K562 (cell line): ENCODE results near the gene LY6G6F. TPM values are rescaled to one million over a fixed set of nuclear protein-coding genes. Genes with fewer than 3 reads are reported as not detected.

Source experiments
- ATAC-seq: fragments of 200-7000 bp; cut with Tn5 transposase; 3 replicates; pipeline ENCODE4 v1.9.1; 2020; ENCODE audit warnings: moderate library complexity
- BruUV-seq: library from RNA; stranded (reverse); fragments of 400-500 nt; replicated peaks from 2 replicates; lab custom pipeline; 2021; lab: Mats Ljungman, UMichigan
- CTCF ChIA-PET: fragments of 300-600 bp; formaldehyde crosslinking; extraction: SDS; loops from one replicate; lab custom pipeline; 2021; ENCODE audit warnings: low intra/inter-chr PET ratio; lab: Yijun Ruan, JAX
- POLR2A ChIA-PET: fragments of 300-600, 350-650 bp; sonication (Branson Sonifier 250); formaldehyde crosslinking; extraction: SDS; loops from one replicate; lab custom pipeline; 2021; ENCODE audit warnings: antibody characterized with exemption, inconsistent platforms; lab: Yijun Ruan, JAX
- DNase-seq, 4 experiments: peaks; one replicate each; pipeline versions ENCODE4 v3.0.0 to v3.0.0-alpha.2; 2011 to 2018; ENCODE audit warnings: low spot score in 3 of 4, mixed read lengths in 3 of 4; ENCODE audit errors: extremely low read depth in 1 of 4
- FAIRE-seq: peaks from 2 replicates; lab custom pipeline; 2011; peaks lifted over from hg19 to GRCh38; lab: Jason Lieb, UNC
- H2AFZ ChIP-seq: 2 replicates; pipeline ENCODE4 v1.6.0; 2011; ENCODE audit warnings: low read depth, low read length, control low read depth, inconsistent platforms
- H3K27ac ChIP-seq: fragments of 200-600 bp; 3 replicates; pipeline ENCODE4 v1.8.0; 2011; ENCODE audit warnings: low read depth, mild to moderate bottlenecking, control low read depth, inconsistent platforms, low read length, moderate library complexity, mixed read lengths; ENCODE audit errors: extremely low read depth
- H3K27me3 ChIP-seq, 2 experiments: fragments of 300-600 bp in 1 of 2; 2 replicates in 1 of 2; 3 replicates in 1 of 2; pipeline versions ENCODE4 v1.6.0 to v1.8.0; 2011; ENCODE audit warnings: inconsistent platforms in 2 of 2, low read length in 2 of 2, mild to moderate bottlenecking in 1 of 2, mixed read lengths in 1 of 2, moderate library complexity in 1 of 2; ENCODE audit not compliant: control insufficient read depth in 2 of 2, insufficient read depth in 2 of 2
- H3K36me3 ChIP-seq: fragments of 300-600 bp; 3 replicates; pipeline ENCODE4 v1.8.0; 2011; ENCODE audit warnings: mild to moderate bottlenecking, low read length, inconsistent platforms; ENCODE audit not compliant: control insufficient read depth, insufficient read depth
- H3K4me1 ChIP-seq, 2 experiments: fragments of 200-600 bp in 1 of 2; replicated peaks in 1 of 2; 2 replicates in 1 of 2; 3 replicates in 1 of 2; pipeline versions ENCODE4 v1.5.1 to v1.8.0; 2011; ENCODE audit warnings: inconsistent platforms in 2 of 2, low read length in 2 of 2, mild to moderate bottlenecking in 1 of 2, mixed read lengths in 1 of 2, moderate library complexity in 1 of 2; ENCODE audit not compliant: control insufficient read depth in 2 of 2, insufficient read depth in 2 of 2
- H3K4me2 ChIP-seq: 2 replicates; pipeline ENCODE4 v1.6.1; 2011; ENCODE audit warnings: low read length, control low read depth, inconsistent platforms, mixed read lengths; ENCODE audit not compliant: insufficient read depth
- H3K4me3 ChIP-seq: fragments of 200-600 bp; sonication (generic), shearing (Covaris generic); 2 replicates; pipeline ENCODE4 v1.5.1; 2016; ENCODE audit warnings: control low read depth, inconsistent platforms
- H3K79me2 ChIP-seq: fragments of 200-600 bp; 3 replicates; pipeline ENCODE4 v1.8.0; 2011; ENCODE audit warnings: low read length, inconsistent platforms; ENCODE audit not compliant: control insufficient read depth, insufficient read depth
- H3K9ac ChIP-seq, 2 experiments: 2 replicates each; pipeline versions ENCODE4 v1.6.0 to v1.6.1; 2011; ENCODE audit warnings: low read depth in 2 of 2, low read length in 2 of 2, control low read depth in 1 of 2, inconsistent platforms in 1 of 2, mild to moderate bottlenecking in 1 of 2, mixed read lengths in 1 of 2; ENCODE audit not compliant: insufficient read depth in 1 of 2
- H3K9me1 ChIP-seq: one replicate; pipeline ENCODE4 v1.6.0; 2011; ENCODE audit warnings: inconsistent platforms, mild to moderate bottlenecking, low read length, moderate library complexity; ENCODE audit not compliant: control insufficient read depth, insufficient read depth
- H3K9me3 ChIP-seq: replicated peaks from 2 replicates; pipeline ENCODE4 v1.5.1; 2011; ENCODE audit warnings: low read depth, low read length, inconsistent platforms; ENCODE audit not compliant: control insufficient read depth, insufficient read depth
- H4K20me1 ChIP-seq: replicated peaks from 2 replicates; pipeline ENCODE4 v1.6.1; 2011; ENCODE audit warnings: low read length, inconsistent platforms, mixed read lengths; ENCODE audit not compliant: control insufficient read depth, insufficient read depth
- CBFA2T2 ChIP-seq: fragments of 450-650 bp; conservative IDR thresholded peaks from 2 replicates; pipeline ENCODE4 v1.6.1; 2017; ENCODE audit warnings: mild to moderate bottlenecking
- GTF2F1 ChIP-seq: IDR thresholded peaks from 2 replicates; pipeline ENCODE4 v1.6.1; 2011; ENCODE audit warnings: low read depth, low read length, improper control_type of control experiment
- KDM2B ChIP-seq: fragments of 250-450 bp; sonication (Bioruptor Pico); IDR thresholded peaks from 2 replicates; pipeline ENCODE4 v1.8.0; 2021; ENCODE audit warnings: mild to moderate bottlenecking, moderate library complexity
- MYNN ChIP-seq, 2 experiments: sonication (generic); formaldehyde crosslinking in 1 of 2; IDR thresholded peaks; 2 replicates each; pipeline versions ENCODE4 v1.5.0 to v1.6.1; 2016 to 2020; ENCODE audit warnings: antibody characterized with exemption in 1 of 2, missing genetic modification reagents in 1 of 2
- RBBP5 ChIP-seq: fragments of 200-600 bp; sonication (generic); IDR thresholded peaks from 2 replicates; pipeline ENCODE4 v1.6.1; 2012; ENCODE audit warnings: borderline replicate concordance, mild to moderate bottlenecking, low read length, control low read depth, inconsistent platforms; ENCODE audit not compliant: insufficient read depth, poor library complexity, severe bottlenecking
- RFX7 ChIP-seq: fragments of 250-450 bp; sonication (Bioruptor Pico); IDR thresholded peaks from 2 replicates; pipeline ENCODE4 v1.5.1; 2021; ENCODE audit warnings: mild to moderate bottlenecking
- SMAD4 ChIP-seq: fragments of 250-450 bp; sonication (Bioruptor Pico); conservative IDR thresholded peaks from 2 replicates; pipeline ENCODE4 v1.8.0; 2021; ENCODE audit warnings: inconsistent platforms, mild to moderate bottlenecking, moderate library complexity
- ZNF408 ChIP-seq: fragments of 250-450 bp; sonication (Bioruptor Pico); IDR thresholded peaks from 2 replicates; pipeline ENCODE4 v1.4.0; 2020; ENCODE audit warnings: low read depth, mild to moderate bottlenecking, moderate library complexity
- WGBS: fragments of 100-300 bp; shearing (Covaris generic); methylation state at CpG from one replicate; pipeline ENCODE4 v1.1.6; 2016; ENCODE audit warnings: low coverage, mixed read lengths; ENCODE audit not compliant: insufficient coverage; ENCODE audit errors: missing lambda C conversion rate; 5-methylcytosine and 5-hydroxymethylcytosine counted together
- in situ Hi-C: fragments of 300-500 bp; cut with MboI; formaldehyde crosslinking; loops from 4 replicates; pipeline ENCODE4 v1.15.0; 2018; ENCODE audit warnings: inconsistent platforms, mixed read lengths
- intact Hi-C: fragments of 100-400 bp; cut with micrococcal nuclease; formaldehyde crosslinking; loops from 2 replicates; pipeline ENCODE4 v1.14.2; 2022
- polyA plus RNA-seq, 8 experiments: library from polyadenylated mRNA; depleted of rRNA in 4 of 8; stranded (reverse) in 5 of 8; unstranded in 3 of 8; fragments of >200 nt; fragmentation: Nextera tagmentation in 2 of 8; fragmentation: Illumina TruSeq in 1 of 8; extraction: Ambion mirVana in 2 of 8; extraction: Trizol in 1 of 8; gene quantifications; 2 replicates each; pipeline versions ENCODE4 v1.2.1 to v1.2.3, GENCODE V29; 2011 to 2014; ENCODE audit warnings: inconsistent platforms in 1 of 8, missing spikeins in 1 of 8
- total RNA-seq, 7 experiments: library from RNA; depleted of rRNA in 6 of 7; stranded (reverse); fragments of >200 nt in 6 of 7; fragmentation: Illumina TruSeq in 2 of 7; extraction: Trizol in 2 of 7; gene quantifications; 2 replicates each; pipeline versions ENCODE4 v1.2.1 to v1.2.3, GENCODE V29; 2011 to 2021; ENCODE audit warnings: low replicate concordance in 1 of 7
- TF ChIP-seq, protein P1 (sequence below): fragments of 450-650 bp; formaldehyde crosslinking; conservative IDR thresholded peaks from 2 replicates; pipeline ENCODE4 v1.4.0; 2022; ENCODE audit warnings: mild to moderate bottlenecking, missing genetic modification characterization
- TF ChIP-seq, protein P2 (sequence below): IDR thresholded peaks from 2 replicates; pipeline ENCODE4 v1.6.1; 2011; ENCODE audit not compliant: insufficient read length; ENCODE audit errors: extremely low read depth

LY6G6F gene
- total and polyA plus RNA-seq, 9 of the 15 experiments (the other 6 are each of a cell fraction or from before 2014, with no cell fraction given) = 0.14 to 0.50 (median 0.28) TPM; not detected in 2

DNA sequence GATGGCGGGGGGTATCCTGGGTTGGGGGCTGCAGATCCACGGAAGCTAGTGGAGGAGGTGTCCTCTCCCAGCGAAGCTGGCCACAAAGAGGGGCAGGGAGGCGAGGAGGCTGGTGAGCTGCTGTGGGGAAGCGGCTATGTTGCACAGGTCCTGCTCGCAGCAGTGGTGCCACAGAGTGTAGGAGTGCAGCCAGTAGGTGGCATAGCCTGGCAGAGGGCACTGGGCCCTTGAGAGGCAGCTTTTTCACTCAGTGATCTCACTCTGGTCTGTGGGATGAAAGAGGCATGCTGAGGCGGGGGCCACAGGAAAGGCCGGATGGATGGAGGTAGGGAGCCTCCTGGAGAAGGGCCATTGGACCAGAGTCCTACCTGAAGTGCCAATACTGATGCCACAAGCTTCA is 5.6 kb downstream of the LY6G6F start (continued):
- TF ChIP-seq, protein P1, sequence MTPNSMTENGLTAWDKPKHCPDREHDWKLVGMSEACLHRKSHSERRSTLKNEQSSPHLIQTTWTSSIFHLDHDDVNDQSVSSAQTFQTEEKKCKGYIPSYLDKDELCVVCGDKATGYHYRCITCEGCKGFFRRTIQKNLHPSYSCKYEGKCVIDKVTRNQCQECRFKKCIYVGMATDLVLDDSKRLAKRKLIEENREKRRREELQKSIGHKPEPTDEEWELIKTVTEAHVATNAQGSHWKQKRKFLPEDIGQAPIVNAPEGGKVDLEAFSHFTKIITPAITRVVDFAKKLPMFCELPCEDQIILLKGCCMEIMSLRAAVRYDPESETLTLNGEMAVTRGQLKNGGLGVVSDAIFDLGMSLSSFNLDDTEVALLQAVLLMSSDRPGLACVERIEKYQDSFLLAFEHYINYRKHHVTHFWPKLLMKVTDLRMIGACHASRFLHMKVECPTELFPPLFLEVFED = no peak
- no peak for TF ChIP-seq RFX7 (CRISPR knock-in tag)
- TF ChIP-seq ZNF408 (CRISPR knock-in tag) = no peak
- no peak for TF ChIP-seq MYNN (IDR thresholded peaks at IDR 0.05)
- no peak for TF ChIP-seq MYNN (CRISPR knock-in tag; IDR thresholded peaks at IDR 0.05)
- no peak for TF ChIP-seq GTF2F1

DNA sequence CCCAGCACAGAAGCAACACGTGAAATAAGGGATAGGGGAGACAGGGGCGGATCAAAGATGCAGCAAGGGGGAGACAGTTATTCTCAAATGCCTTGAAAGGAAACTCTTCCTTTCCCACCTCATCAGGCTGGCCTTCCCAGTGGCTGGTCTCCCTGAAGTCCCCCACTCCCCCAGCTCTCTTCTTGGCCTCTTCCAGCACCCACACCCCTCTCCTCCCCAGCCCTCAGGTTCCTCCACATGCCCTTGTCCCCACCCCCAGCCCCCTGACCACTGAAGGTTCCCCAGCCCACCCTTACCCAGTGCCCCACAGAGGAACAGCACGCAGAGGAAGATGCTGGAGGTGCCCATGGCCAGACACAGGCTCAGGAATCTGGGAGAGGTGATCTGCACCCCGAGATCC is 6.8 kb downstream of the LY6G6F start:
- H3K9me3 ChIP-seq = no peaks in the 10 kb centered on the region
- H3K9me1 ChIP-seq = no peaks in the 10 kb centered on the region
- POLR2A ChIA-PET = interaction anchor here (0.5 to 12.4 kb wide), 5 partner anchors 10 to 47 kb away, joined by 3 to 223 read pairs (median 6); partner anchors contain the start of genes ABHD16A, DDAH2, LY6G6C and MPIG6B
- CTCF ChIA-PET = no interaction called here
- H3K4me3 ChIP-seq = no peak overlapping the region
- no peaks in the 10 kb centered on the region for H3K27me3 ChIP-seq
- FAIRE-seq = no peak
- no peaks in the 10 kb centered on the region for H4K20me1 ChIP-seq
- no peak overlapping the region for H3K27ac ChIP-seq
- in situ Hi-C loops = no loop called here
- no peaks in the 10 kb centered on the region for H3K36me3 ChIP-seq
- 42% methylated on average over 4 of the region's 4 CpGs for WGBS
- H3K4me2 ChIP-seq = no peak overlapping the region
- TF ChIP-seq, protein P2, sequence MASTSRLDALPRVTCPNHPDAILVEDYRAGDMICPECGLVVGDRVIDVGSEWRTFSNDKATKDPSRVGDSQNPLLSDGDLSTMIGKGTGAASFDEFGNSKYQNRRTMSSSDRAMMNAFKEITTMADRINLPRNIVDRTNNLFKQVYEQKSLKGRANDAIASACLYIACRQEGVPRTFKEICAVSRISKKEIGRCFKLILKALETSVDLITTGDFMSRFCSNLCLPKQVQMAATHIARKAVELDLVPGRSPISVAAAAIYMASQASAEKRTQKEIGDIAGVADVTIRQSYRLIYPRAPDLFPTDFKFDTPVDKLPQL = no peak
- TF ChIP-seq SMAD4 = no peak
- peak; percentile 33 for TF ChIP-seq RBBP5
- no peak for TF ChIP-seq CBFA2T2
- no peak for TF ChIP-seq KDM2B (CRISPR knock-in tag)
- TF ChIP-seq, all 486 proteins: peak for 1
- Histone ChIP-seq H2AFZ (peak overlapping the region; percentile 49), H3K9ac (peak overlapping the region in 1 of 2 experiments; percentile 81; a peak in 1 of 4 replicates), H3K79me2 (no peaks in the 10 kb centered on the region), H3K4me1 (peaks cover 31 to 46% of the 10 kb centered on the region in 2 experiments)
- intact Hi-C loops = no loop called here
- no TSS peak for BruUV-seq
- DNase-seq (no peak), ATAC-seq (no peak)
